Thyroid gland (tissue), 4 donors: ENCODE data around the gene NNT. TPM values are rescaled to one million over a fixed set of nuclear protein-coding genes. Genes with fewer than 3 reads are reported as not detected.

Source experiments
- DNase-seq, 2 donors: peaks; one replicate each; pipeline ENCODE4 v3.0.0-alpha.2; 2019
- H3K27ac ChIP-seq, 3 donors: fragments of 200-600 bp; sonication (generic); 1 replicate in 2 of 3; 2 replicates in 1 of 3; pipeline ENCODE4 v1.5.1; 2016 to 2019; ENCODE audit warnings: mild to moderate bottlenecking in 1 of 3, moderate library complexity in 1 of 3
- H3K27me3 ChIP-seq: fragments of 200-600 bp; sonication (generic); one replicate; pipeline ENCODE4 v1.5.1; 2019
- H3K36me3 ChIP-seq, 2 donors: fragments of 200-600 bp; sonication (generic); one replicate each; pipeline ENCODE4 v1.5.1; 2016 to 2019
- H3K4me1 ChIP-seq, 2 donors: fragments of 200-600 bp; sonication (generic); one replicate each; pipeline ENCODE4 v1.5.1; 2017 to 2019
- H3K4me3 ChIP-seq, 3 donors: fragments of 200-600 bp; sonication (generic); replicated peaks in 1 of 3; 1 replicate in 2 of 3; 2 replicates in 1 of 3; pipeline ENCODE4 v1.5.1; 2016; ENCODE audit warnings: mild to moderate bottlenecking in 1 of 3
- H3K9me3 ChIP-seq: fragments of 200-600 bp; sonication (generic); one replicate; pipeline ENCODE4 v1.5.1; 2017
- POLR2A ChIP-seq, 2 donors: fragments of 450-650 bp; IDR thresholded peaks; one replicate each; pipeline ENCODE4 v1.6.1; 2017; ENCODE audit warnings: antibody characterized with exemption in 2 of 2, mild to moderate bottlenecking in 2 of 2, moderate library complexity in 1 of 2
- WGBS, 2 donors: methylation state at CpG; one replicate each; pipeline ENCODE4 v1.1.5; 2017; 5-methylcytosine and 5-hydroxymethylcytosine counted together
- intact Hi-C: fragments of 100-400 bp; cut with DNase I; formaldehyde crosslinking; loops from one replicate; pipeline ENCODE4 v1.15.1; 2023
- total RNA-seq, 4 donors: library from RNA; depleted of rRNA; stranded (reverse); fragments of >200 nt; gene quantifications; one replicate each; pipeline ENCODE4 v1.2.3, GENCODE V29; 2016
- TF ChIP-seq, protein P1 (sequence below), 6 experiments: fragments of 200-600 bp in 3 of 6; fragments of 450-650 bp in 3 of 6; sonication (generic) in 3 of 6; IDR thresholded peaks; one replicate each; pipeline ENCODE4 v1.5.1; 2016 to 2019; ENCODE audit warnings: antibody characterized with exemption in 6 of 6, mild to moderate bottlenecking in 2 of 6, inconsistent platforms in 1 of 6, moderate library complexity in 1 of 6

The NNT gene
- total RNA-seq, 4 donors from 2014 or later = 95.7 to 125 (median 104) TPM

- 93 to 95% methylated on average over 5 of the region's 5 CpGs for WGBS, 2 donors
- H3K4me3 ChIP-seq = no peak overlapping the region
- intact Hi-C loops = no loop called here
- H3K27ac ChIP-seq = no peak overlapping the region
- peaks cover 12 to 13% of the 10 kb centered on the region in 2 donors for H3K36me3 ChIP-seq
- no peaks in the 10 kb centered on the region for H3K27me3 ChIP-seq
- TF ChIP-seq POLR2A (IDR thresholded peaks at IDR 0.05) = no peak
- TF ChIP-seq, protein P1, sequence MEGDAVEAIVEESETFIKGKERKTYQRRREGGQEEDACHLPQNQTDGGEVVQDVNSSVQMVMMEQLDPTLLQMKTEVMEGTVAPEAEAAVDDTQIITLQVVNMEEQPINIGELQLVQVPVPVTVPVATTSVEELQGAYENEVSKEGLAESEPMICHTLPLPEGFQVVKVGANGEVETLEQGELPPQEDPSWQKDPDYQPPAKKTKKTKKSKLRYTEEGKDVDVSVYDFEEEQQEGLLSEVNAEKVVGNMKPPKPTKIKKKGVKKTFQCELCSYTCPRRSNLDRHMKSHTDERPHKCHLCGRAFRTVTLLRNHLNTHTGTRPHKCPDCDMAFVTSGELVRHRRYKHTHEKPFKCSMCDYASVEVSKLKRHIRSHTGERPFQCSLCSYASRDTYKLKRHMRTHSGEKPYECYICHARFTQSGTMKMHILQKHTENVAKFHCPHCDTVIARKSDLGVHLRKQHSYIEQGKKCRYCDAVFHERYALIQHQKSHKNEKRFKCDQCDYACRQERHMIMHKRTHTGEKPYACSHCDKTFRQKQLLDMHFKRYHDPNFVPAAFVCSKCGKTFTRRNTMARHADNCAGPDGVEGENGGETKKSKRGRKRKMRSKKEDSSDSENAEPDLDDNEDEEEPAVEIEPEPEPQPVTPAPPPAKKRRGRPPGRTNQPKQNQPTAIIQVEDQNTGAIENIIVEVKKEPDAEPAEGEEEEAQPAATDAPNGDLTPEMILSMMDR (IDR thresholded peaks at IDR 0.05) = no peak
- no peak for DNase-seq
- no peaks in the 10 kb centered on the region for H3K9me3 ChIP-seq
- peaks cover 3 to 5% of the 10 kb centered on the region in 2 donors for H3K4me1 ChIP-seq
Observed at GRCh38 chr5:43615445-43616184, 12.6 kb downstream of the NNT start.

DNA sequence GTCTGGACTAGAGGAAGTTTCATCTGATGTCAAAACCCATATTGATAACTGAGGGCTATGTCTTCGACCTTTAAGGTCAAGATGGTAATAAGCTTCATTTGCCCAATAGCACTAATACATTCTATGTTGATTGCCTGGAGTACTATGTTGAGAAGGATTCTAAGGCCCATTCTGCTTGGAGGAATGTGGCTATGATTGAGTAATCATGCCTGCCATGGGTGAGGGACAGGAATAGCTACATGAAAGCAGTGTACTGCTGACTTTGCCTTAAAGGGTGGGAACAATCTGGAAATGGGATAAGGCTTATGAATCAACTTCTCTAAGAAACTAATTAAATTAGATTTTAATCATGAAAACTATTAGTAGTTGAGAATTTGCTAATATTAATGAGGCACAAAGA lies 13.6 kb downstream of the NNT start:
- H3K27me3 ChIP-seq = no peaks in the 10 kb centered on the region
- peaks cover 12 to 13% of the 10 kb centered on the region in 2 donors for H3K36me3 ChIP-seq
- H3K4me3 ChIP-seq = no peak overlapping the region
- WGBS, 2 donors = 67 to 95% methylated on average over 1 of the region's 1 CpG
- no peak for TF ChIP-seq POLR2A (IDR thresholded peaks at IDR 0.05)
- TF ChIP-seq, protein P1 (IDR thresholded peaks at IDR 0.05) = no peak
- peaks cover 7 to 13% of the 10 kb centered on the region in 2 donors for H3K4me1 ChIP-seq
- no peaks in the 10 kb centered on the region for H3K9me3 ChIP-seq
- H3K27ac ChIP-seq = no peak overlapping the region
- intact Hi-C loops = no loop called here
- DNase-seq = peak; percentile 24 to 29

GRCh38 chr5:43619380-43619779 lies 16.4 kb downstream of the NNT start:
- H3K4me3 ChIP-seq = no peak overlapping the region
- H3K4me1 ChIP-seq = peaks cover 10 to 14% of the 10 kb centered on the region in 2 donors
- WGBS, 2 donors = 89 to 92% methylated on average over 2 of the region's 2 CpGs
- intact Hi-C loops = no loop called here
- DNase-seq = no peak
- H3K9me3 ChIP-seq = no peaks in the 10 kb centered on the region
- H3K36me3 ChIP-seq = peaks cover 0 to 1% of the 10 kb centered on the region in 2 donors
- peak overlapping the region in 1 of 3 donors; percentile 56 for H3K27ac ChIP-seq
- H3K27me3 ChIP-seq = no peaks in the 10 kb centered on the region
- TF ChIP-seq, protein P1 (IDR thresholded peaks at IDR 0.05) = no peak
- TF ChIP-seq POLR2A (IDR thresholded peaks at IDR 0.05) = no peak

DNA sequence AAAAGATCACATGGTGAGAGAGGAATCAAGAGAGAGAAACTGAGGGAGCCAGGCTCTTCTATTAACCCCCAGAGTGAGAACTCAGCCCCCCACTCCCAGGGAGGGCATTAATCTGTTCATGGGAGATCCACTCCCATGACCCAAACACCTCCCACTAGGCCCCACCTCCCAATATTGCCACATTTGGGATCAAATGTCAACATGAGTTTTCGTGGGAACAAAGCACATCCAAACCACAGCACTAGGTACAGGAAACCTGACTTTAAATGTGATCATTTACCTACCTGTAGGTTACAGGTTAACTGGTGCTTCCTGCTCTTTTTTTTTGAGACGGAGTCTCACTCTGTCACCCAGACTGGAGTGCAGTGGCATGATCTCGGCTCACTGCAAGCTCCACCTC lies 16.9 kb downstream of the NNT start:
- intact Hi-C loops = no loop called here
- H3K27ac ChIP-seq = peak overlapping the region in 1 of 3 donors; percentile 56
- no peak for TF ChIP-seq POLR2A (IDR thresholded peaks at IDR 0.05)
- TF ChIP-seq, protein P1 (IDR thresholded peaks at IDR 0.05) = no peak
- 91 to 96% methylated on average over 3 of the region's 3 CpGs for WGBS, 2 donors
- peaks cover 10 to 14% of the 10 kb centered on the region in 2 donors for H3K4me1 ChIP-seq
- H3K27me3 ChIP-seq = no peaks in the 10 kb centered on the region
- H3K4me3 ChIP-seq = no peak overlapping the region
- no peaks in the 10 kb centered on the region for H3K36me3 ChIP-seq
- no peak for DNase-seq
- no peaks in the 10 kb centered on the region for H3K9me3 ChIP-seq

DNA sequence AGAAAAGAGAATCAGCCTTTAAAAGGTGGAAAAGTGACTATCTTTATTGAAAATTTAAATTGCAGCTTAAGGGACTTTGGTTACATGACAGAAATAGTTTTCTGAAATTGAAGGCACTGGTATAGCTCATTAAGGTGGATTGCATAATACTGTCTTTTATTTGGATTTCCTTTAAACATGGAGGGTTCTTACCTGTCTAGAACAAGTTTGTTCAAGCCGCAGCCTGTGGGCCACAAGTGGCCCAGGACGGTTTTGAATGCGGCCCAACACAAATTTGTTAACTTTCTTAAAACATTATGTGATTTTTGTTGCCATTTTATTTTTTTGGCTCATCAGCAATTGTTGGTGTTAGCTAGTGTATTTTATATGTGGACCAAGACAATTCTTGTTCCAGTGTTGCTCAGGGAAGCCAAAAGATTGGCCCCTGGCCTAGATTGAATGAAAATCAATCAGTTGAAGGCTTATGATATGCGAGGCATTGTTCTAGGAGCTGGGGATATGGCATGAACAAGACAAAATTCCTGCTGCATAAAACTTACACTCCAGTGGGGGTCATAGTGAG lies 18.0 kb downstream of the NNT start:
- intact Hi-C loops = no loop called here
- peak; percentile 49 to 60 for DNase-seq
- Histone ChIP-seq H3K4me1 (peaks cover 10 to 14% of the 10 kb centered on the region in 2 donors), H3K27me3 (no peaks in the 10 kb centered on the region), H3K36me3 (no peaks in the 10 kb centered on the region), H3K4me3 (no peak overlapping the region), H3K27ac (peak overlapping the region; percentile 1 to 56 (median 47)), H3K9me3 (no peaks in the 10 kb centered on the region)
- TF ChIP-seq POLR2A (IDR thresholded peaks at IDR 0.05) = no peak
- TF ChIP-seq, protein P1 (IDR thresholded peaks at IDR 0.05) = no peak
- WGBS, 2 donors = 46 to 47% methylated on average over 4 of the region's 4 CpGs
